Fibroblast of mammary gland (primary cell): ENCODE results near the gene ZBTB39.

Experiments
- DNase-seq: peaks from one replicate; pipeline ENCODE4 v3.0.0-alpha.2; 2010; ENCODE audit warnings: low read depth
- H3K4me3 ChIP-seq: 2 replicates; pipeline ENCODE4 v1.5.1; 2011; ENCODE audit warnings: low read depth, mild to moderate bottlenecking, low read length, moderate library complexity; ENCODE audit not compliant: control insufficient read depth
- CTCF ChIP-seq: conservative IDR thresholded peaks from 2 replicates; pipeline ENCODE4 v1.5.1; 2011; ENCODE audit warnings: low read depth, low read length, inconsistent platforms; ENCODE audit not compliant: control insufficient read depth, insufficient read depth

The ZBTB39 gene

GRCh38 chr12:57001448-57001906 is 4.9 kb downstream of the ZBTB39 start:
- TF ChIP-seq CTCF: peak; percentile 67
- H3K4me3 ChIP-seq: no peak overlapping the region
- peak; percentile 65 for DNase-seq

- DNase-seq: no peak
- H3K4me3 ChIP-seq: no peak overlapping the region
- TF ChIP-seq CTCF: no peak
Measured at GRCh38 chr12:57000393-57000792, 6.0 kb downstream of the ZBTB39 start.

- H3K4me3 ChIP-seq: no peak overlapping the region
Measured at GRCh38 chr12:56999456-56999855, 6.9 kb downstream of the ZBTB39 start.

GRCh38 chr12:56998981-56999380 is 7.4 kb downstream of the ZBTB39 start:
- H3K4me3 ChIP-seq: no peak overlapping the region
- TF ChIP-seq CTCF: no peak
- peak; percentile 11 for DNase-seq

More at GRCh38 chr12:56999456-56999855, 6.9 kb downstream of the ZBTB39 start:
- no peak for DNase-seq
- no peak for TF ChIP-seq CTCF

- no peak for DNase-seq
- no peak for TF ChIP-seq CTCF
- H3K4me3 ChIP-seq: no peak overlapping the region
Measured at GRCh38 chr12:56998316-56998715, 8.0 kb downstream of the ZBTB39 start.

- no peak for DNase-seq
- no peak for TF ChIP-seq CTCF
Measured at GRCh38 chr12:56996793-56997545, 9.4 kb downstream of the ZBTB39 start.

More at GRCh38 chr12:56996793-56997545, 9.4 kb downstream of the ZBTB39 start:
- H3K4me3 ChIP-seq: no peak overlapping the region
